ENCODE measurements around the gene HEATR1.
"Not testable (repeated sequence)": the region's sequence is repeated elsewhere in the genome, so short reads cannot be mapped to it uniquely, and the experiment has no call there.

The HEATR1 gene

DNA sequence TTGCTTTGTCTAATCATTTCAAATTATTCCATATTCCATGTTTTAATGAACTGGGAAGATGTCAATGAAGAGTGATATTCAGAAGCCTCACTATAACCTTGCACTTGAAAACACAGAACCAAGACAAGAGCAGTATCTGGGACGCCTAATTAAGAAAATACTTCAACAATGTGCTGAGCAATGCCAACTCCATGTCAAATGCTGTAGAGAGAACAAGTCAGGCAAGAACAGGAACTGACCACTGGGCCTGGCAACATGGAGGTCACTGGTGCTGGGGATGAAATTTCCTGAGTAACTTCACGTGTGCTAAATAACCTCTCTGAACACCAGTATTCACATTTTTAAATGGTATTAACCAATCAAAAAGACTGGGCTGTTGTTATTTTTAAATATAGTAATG lies 22.8 kb downstream of the HEATR1 start:
- DNase-seq (ENCODE audit: extremely low read depth, low read depth) = no peak
- TF ChIP-seq, protein P1, sequence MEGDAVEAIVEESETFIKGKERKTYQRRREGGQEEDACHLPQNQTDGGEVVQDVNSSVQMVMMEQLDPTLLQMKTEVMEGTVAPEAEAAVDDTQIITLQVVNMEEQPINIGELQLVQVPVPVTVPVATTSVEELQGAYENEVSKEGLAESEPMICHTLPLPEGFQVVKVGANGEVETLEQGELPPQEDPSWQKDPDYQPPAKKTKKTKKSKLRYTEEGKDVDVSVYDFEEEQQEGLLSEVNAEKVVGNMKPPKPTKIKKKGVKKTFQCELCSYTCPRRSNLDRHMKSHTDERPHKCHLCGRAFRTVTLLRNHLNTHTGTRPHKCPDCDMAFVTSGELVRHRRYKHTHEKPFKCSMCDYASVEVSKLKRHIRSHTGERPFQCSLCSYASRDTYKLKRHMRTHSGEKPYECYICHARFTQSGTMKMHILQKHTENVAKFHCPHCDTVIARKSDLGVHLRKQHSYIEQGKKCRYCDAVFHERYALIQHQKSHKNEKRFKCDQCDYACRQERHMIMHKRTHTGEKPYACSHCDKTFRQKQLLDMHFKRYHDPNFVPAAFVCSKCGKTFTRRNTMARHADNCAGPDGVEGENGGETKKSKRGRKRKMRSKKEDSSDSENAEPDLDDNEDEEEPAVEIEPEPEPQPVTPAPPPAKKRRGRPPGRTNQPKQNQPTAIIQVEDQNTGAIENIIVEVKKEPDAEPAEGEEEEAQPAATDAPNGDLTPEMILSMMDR (IDR thresholded peaks at IDR 0.05; ENCODE audit: low read depth, low read length) = no peak

DNA sequence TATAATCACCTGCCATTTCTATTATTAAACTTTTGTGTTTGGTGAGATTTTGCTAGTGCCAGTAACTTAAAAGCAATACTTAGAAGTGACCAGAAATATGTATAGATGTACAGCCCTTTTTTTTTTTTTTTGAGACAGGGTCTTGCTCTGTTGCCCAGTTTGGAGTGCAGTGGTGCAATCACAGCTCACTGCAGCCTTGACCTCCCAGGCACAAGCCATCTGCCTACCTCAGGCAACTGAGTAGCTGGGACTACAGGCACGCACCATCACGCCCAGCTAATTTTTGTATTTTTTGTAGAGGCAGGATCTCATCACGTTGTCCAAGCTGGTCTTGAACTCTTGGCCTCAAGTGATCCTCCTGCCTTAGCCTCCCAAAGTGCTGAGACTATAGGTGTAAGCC lies 23.9 kb downstream of the HEATR1 start:
- DNase-seq (ENCODE audit: extremely low read depth, low read depth) = not testable (repeated sequence)

DNA sequence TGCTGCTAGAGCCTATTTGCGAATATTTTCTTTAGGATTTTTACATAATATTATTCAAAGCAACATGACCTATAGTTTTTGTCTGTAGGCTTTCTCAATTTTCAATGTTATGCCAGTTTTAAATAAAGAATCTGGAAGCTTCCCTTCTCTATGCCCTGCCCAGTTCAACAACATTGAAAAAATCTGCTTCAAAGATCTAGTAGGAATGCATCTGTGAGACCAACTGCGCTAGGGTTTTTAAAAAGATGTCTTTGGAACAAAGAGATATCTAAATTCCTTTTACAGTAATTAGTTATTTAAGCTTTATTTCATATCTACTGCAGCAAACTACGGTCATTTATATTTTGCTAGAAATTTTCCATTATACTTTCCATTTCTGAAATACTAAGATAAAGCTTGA lies 25.7 kb downstream of the HEATR1 start:
- TF ChIP-seq, protein P1 (IDR thresholded peaks at IDR 0.05; ENCODE audit: low read depth, low read length) = no peak

DNA sequence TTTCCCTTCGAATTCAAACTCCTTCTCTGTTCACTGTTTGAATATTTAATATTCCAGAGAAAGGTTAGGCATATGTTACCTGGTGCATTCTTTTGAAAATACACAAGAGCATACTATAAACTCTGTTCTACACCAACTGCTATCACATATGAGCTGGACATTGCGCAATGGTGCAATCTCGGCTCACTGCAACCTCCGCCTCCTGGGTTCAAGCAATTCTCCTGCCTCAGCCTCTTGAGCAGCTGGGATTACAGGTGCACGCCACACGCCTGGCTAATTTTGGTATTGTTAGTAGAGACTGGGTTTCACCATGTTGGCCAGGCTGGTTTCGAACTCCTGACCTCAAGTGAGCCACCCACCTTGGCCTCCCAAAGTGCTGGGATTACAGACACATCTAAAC lies 27.3 kb downstream of the HEATR1 start:
- not testable (repeated sequence) for DNase-seq (ENCODE audit: extremely low read depth, low read depth)

More for the DNA sequence above, 25.7 kb downstream of the HEATR1 start:
- DNase-seq (ENCODE audit: extremely low read depth, low read depth) = no peak

DNA sequence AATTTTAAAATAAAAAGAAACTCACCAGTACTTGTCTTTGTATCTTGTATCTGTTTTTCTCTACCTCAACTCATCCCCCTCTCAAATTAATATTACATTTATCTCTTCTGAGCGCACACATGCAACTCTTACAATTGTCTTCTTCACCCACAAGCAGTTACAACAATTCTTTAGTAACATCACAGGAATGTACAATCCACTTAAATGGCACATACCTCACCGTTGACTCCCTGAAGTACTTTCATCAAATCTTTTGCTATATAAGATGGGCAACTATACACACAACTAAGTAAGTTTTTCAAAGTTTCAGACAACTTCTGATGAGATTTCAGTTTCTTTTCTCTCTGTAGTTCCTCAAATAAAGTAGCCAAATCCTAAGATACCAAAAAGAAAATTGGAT lies 28.3 kb downstream of the HEATR1 start:
- no peak for DNase-seq (ENCODE audit: extremely low read depth, low read depth)
- TF ChIP-seq, protein P1 (IDR thresholded peaks at IDR 0.05; ENCODE audit: low read depth, low read length) = no peak

DNA sequence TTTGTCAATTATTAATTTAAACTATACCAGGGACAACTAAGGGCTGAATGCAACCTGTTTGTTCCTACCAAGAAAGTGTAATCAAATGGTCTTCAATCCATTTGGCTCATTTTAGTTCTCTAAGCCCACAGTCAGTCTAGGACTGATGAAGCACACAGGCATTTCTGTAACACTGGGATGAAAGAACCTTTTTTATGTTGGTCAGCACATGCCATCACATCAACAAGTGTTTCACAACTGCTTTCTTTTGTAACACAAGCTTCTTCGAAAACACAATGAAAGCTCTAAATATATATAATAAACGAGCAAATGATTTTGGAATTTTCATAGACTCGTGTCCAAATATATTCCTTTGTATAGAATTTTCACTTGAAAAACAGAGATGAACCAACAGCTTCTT lies 28.8 kb downstream of the HEATR1 start:
- TF ChIP-seq, protein P1 (IDR thresholded peaks at IDR 0.05; ENCODE audit: low read depth, low read length) = no peak
- no peak for DNase-seq (ENCODE audit: extremely low read depth, low read depth)

DNA sequence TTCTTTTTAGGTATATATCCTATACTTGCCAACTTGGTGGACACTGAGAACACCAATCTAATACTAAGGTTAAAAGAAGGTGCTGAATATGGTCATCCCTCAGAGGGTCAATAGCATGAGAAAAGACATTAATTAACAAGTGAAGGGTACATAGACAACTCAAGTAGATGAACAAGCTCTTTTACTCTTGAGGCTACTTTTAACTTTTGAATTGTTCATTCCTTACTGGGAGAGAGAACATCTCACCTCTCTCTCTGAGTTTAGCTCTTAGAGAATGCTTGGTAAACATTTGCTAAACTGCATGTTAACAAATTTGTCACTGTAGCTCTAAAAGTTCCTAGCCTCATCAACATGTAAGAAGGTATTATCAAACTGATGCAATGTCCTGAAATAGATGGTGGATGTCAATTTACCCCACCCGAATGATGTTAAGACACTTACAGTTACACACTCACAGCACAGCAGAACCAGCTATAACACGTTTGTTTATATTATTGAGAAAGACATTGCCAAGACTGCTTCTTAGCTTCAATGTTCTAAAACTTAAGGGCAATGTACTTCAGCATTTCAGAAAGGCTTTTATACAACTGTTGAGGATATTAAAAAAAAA lies 35.9 kb downstream of the HEATR1 start:
- TF ChIP-seq, protein P1 (IDR thresholded peaks at IDR 0.05; ENCODE audit: low read depth, low read length) = no peak
- peak; percentile 25 for DNase-seq (ENCODE audit: extremely low read depth, low read depth)

DNA sequence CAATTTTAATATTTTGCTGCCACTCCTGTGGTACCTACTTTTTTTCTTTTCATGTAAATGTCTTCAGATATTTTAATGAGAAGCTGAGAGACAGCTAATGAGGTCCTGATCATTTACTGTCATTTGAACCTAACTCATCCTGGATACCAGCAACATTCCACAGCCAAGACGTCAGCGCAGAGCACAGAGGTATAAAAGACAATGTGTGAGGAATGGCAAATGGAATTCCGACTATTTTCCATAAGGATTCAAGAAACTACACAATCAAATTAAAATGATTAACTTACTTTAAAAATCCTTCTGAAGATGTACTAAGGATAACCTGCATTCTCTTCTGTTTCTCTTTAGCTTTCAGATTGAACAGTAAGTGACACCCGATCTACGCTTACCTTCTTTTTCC lies 38.8 kb downstream of the HEATR1 start:
- no peak for DNase-seq (ENCODE audit: extremely low read depth, low read depth)
- TF ChIP-seq, protein P1 (IDR thresholded peaks at IDR 0.05; ENCODE audit: low read depth, low read length) = no peak
